Sigmoid colon (tissue), 7 donors: Measurements from ENCODE around the gene SHH. TPM values are rescaled to one million over a fixed set of nuclear protein-coding genes. Genes with fewer than 3 reads are reported as not detected.
A peak's percentile ranks its signal among the peaks of the same experiment; 100 is the strongest.

Experiments
- DNase-seq: peaks from one replicate; pipeline ENCODE4 v3.0.0-alpha.2; 2019
- H3K27ac ChIP-seq, 4 donors: fragments of 200-600 bp; sonication (generic); one replicate each; pipeline ENCODE4 v1.5.1; 2016 to 2019; ENCODE audit warnings: mild to moderate bottlenecking in 1 of 4
- H3K27me3 ChIP-seq, 3 donors: fragments of 200-600 bp; sonication (generic); one replicate each; pipeline ENCODE4 v1.5.1; 2019; ENCODE audit warnings: mild to moderate bottlenecking in 1 of 3
- H3K36me3 ChIP-seq, 4 donors: fragments of 200-600 bp; sonication (generic); one replicate each; pipeline ENCODE4 v1.5.1; 2016 to 2019
- H3K4me1 ChIP-seq, 4 donors: fragments of 200-600 bp; sonication (generic); one replicate each; pipeline ENCODE4 v1.5.1; 2017 to 2019
- H3K4me3 ChIP-seq, 4 donors: fragments of 200-600 bp; sonication (generic); one replicate each; pipeline ENCODE4 v1.5.1; 2017 to 2019; ENCODE audit warnings: mild to moderate bottlenecking in 2 of 4, moderate library complexity in 1 of 4
- H3K9me3 ChIP-seq, 4 donors: fragments of 200-600 bp in 3 of 4; sonication (generic) in 3 of 4; one replicate each; pipeline versions ENCODE4 v1.5.1 to v1.6.1; 2013 to 2019
- CTCF ChIP-seq, 4 experiments: fragments of 450-650 bp in 3 of 4; fragments of 200-600 bp in 1 of 4; IDR thresholded peaks; one replicate each; pipeline ENCODE4 v1.5.1; 2016 to 2019; ENCODE audit warnings: antibody characterized with exemption in 4 of 4, mild to moderate bottlenecking in 3 of 4, moderate library complexity in 2 of 4
- EP300 ChIP-seq, 4 donors: sonication (generic); formaldehyde crosslinking; IDR thresholded peaks; one replicate each; pipeline ENCODE4 v1.6.1; 2017; ENCODE audit warnings: antibody characterized with exemption in 4 of 4
- POLR2A ChIP-seq, 2 donors: fragments of 450-650 bp; IDR thresholded peaks; one replicate each; pipeline ENCODE4 v1.6.1; 2016; ENCODE audit warnings: antibody characterized with exemption in 2 of 2, mild to moderate bottlenecking in 2 of 2, moderate library complexity in 2 of 2
- POLR2AphosphoS5 ChIP-seq, 4 donors: sonication (generic); formaldehyde crosslinking; IDR thresholded peaks; one replicate each; pipeline ENCODE4 v1.6.1; 2017; ENCODE audit warnings: antibody characterized with exemption in 4 of 4
- WGBS, 2 donors: extraction: QIAGEN DNeasy Blood & Tissue Kit; methylation state at CpG; one replicate each; pipeline ENCODE4 v1.1.7; 2013; 5-methylcytosine and 5-hydroxymethylcytosine counted together
- intact Hi-C: fragments of 100-400 bp; cut with DNase I; formaldehyde crosslinking; loops from one replicate; pipeline ENCODE4 v1.15.1; 2023
- polyA plus RNA-seq, 3 donors: library from polyadenylated mRNA; stranded (reverse); fragments of 200-250 nt; gene quantifications; one replicate each; pipeline ENCODE4 v1.2.3, GENCODE V29; 2013
- total RNA-seq, 4 donors: library from RNA; depleted of rRNA; stranded (reverse); fragments of >200 nt; gene quantifications; one replicate each; pipeline ENCODE4 v1.1.0, GENCODE V29; 2016
- donor health status: healthy with polysubstance abuse.
- donor health status: Bipolar disorder and iron deficiency.
- donor health status: healthy.

Gene SHH
- total and polyA plus RNA-seq, 7 donors: 0.46 to 1.8 (median 0.60) TPM; not detected in 4

GRCh38 chr7:155793720-155794119, 18.5 kb downstream of the SHH start:
- 80 to 83% methylated on average over 4 of the region's 4 CpGs for WGBS, 2 donors
- Histone ChIP-seq H3K27ac (no peak overlapping the region), H3K36me3 (no peaks in the 10 kb centered on the region), H3K27me3 (peaks cover 12 to 34% (median 23%) of the 10 kb centered on the region in 3 donors), H3K9me3 (no peaks in the 10 kb centered on the region), H3K4me1 (peaks cover 0 to 9% (median 4%) of the 10 kb centered on the region in 4 donors), H3K4me3 (no peak overlapping the region)
- intact Hi-C loops: no loop called here
- no peak for DNase-seq
- TF ChIP-seq EP300 (IDR thresholded peaks at IDR 0.05) (no peak), CTCF (IDR thresholded peaks at IDR 0.05) (no peak), POLR2AphosphoS5 (IDR thresholded peaks at IDR 0.05) (no peak), POLR2A (IDR thresholded peaks at IDR 0.05) (no peak)

- Histone ChIP-seq H3K9me3 (no peaks in the 10 kb centered on the region), H3K4me1 (peaks cover 0 to 9% (median 4%) of the 10 kb centered on the region in 4 donors), H3K4me3 (no peak overlapping the region), H3K27me3 (peaks cover 12 to 32% (median 23%) of the 10 kb centered on the region in 3 donors), H3K36me3 (no peaks in the 10 kb centered on the region), H3K27ac (no peak overlapping the region)
- intact Hi-C loops: no loop called here
- DNase-seq: no peak
- TF ChIP-seq CTCF (IDR thresholded peaks at IDR 0.05): peak in 1 of 4 experiments; percentile 5
- no peak for TF ChIP-seq EP300 (IDR thresholded peaks at IDR 0.05)
- WGBS, 2 donors: 84 to 90% methylated on average over 11 of the region's 11 CpGs
These were observed 19.2 kb downstream of the SHH start for GRCh38 chr7:155792999-155793560.

GRCh38 chr7:155792315-155792960, 19.8 kb downstream of the SHH start:
- no peak overlapping the region for H3K27ac ChIP-seq
- H3K36me3 ChIP-seq: no peaks in the 10 kb centered on the region
- H3K27me3 ChIP-seq: peaks cover 14 to 32% (median 27%) of the 10 kb centered on the region in 3 donors
- TF ChIP-seq POLR2AphosphoS5 (IDR thresholded peaks at IDR 0.05) (no peak), CTCF (IDR thresholded peaks at IDR 0.05) (no peak), POLR2A (IDR thresholded peaks at IDR 0.05) (no peak), EP300 (IDR thresholded peaks at IDR 0.05) (no peak)
- WGBS, 2 donors: 87 to 89% methylated on average over 14 of the region's 14 CpGs
- H3K4me1 ChIP-seq: peaks cover 0 to 14% (median 8%) of the 10 kb centered on the region in 4 donors
- DNase-seq: no peak
- intact Hi-C loops: no loop called here
- H3K4me3 ChIP-seq: no peak overlapping the region
- H3K9me3 ChIP-seq: no peaks in the 10 kb centered on the region

- H3K27me3 ChIP-seq: peaks cover 16 to 32% (median 27%) of the 10 kb centered on the region in 3 donors
- H3K4me3 ChIP-seq: no peak overlapping the region
- intact Hi-C loops: no loop called here
- TF ChIP-seq CTCF (IDR thresholded peaks at IDR 0.05) (no peak), POLR2A (IDR thresholded peaks at IDR 0.05) (no peak), POLR2AphosphoS5 (IDR thresholded peaks at IDR 0.05) (no peak), EP300 (IDR thresholded peaks at IDR 0.05) (no peak)
- no peaks in the 10 kb centered on the region for H3K36me3 ChIP-seq
- WGBS, 2 donors: 70 to 77% methylated on average over 6 of the region's 7 CpGs
- no peak overlapping the region for H3K27ac ChIP-seq
- no peak for DNase-seq
- no peaks in the 10 kb centered on the region for H3K9me3 ChIP-seq
- H3K4me1 ChIP-seq: peaks cover 0 to 15% (median 11%) of the 10 kb centered on the region in 4 donors
These were observed 20.4 kb downstream of the SHH start for GRCh38 chr7:155791836-155792235.
